Upper lobe of left lung (tissue), 4 donors: ENCODE results near the gene SEPTIN14.
"Not testable (repeated sequence)": the region's sequence is repeated elsewhere in the genome, so short reads cannot be mapped to it uniquely, and the experiment has no call there.

Experiments used
- POLR2A ChIP-seq, 4 donors: fragments of 450-650 bp; IDR thresholded peaks; one replicate each; pipeline ENCODE4 v1.5.1; 2016 to 2017; ENCODE audit warnings: antibody characterized with exemption in 4 of 4, mild to moderate bottlenecking in 2 of 4
- TF ChIP-seq, protein P1 (sequence below), 6 experiments: fragments of 450-650 bp in 4 of 6; fragments of 200-600 bp in 2 of 6; sonication (generic) in 2 of 6; IDR thresholded peaks; one replicate each; pipeline ENCODE4 v1.5.1; 2016 to 2019; ENCODE audit warnings: antibody characterized with exemption in 6 of 6

DNA sequence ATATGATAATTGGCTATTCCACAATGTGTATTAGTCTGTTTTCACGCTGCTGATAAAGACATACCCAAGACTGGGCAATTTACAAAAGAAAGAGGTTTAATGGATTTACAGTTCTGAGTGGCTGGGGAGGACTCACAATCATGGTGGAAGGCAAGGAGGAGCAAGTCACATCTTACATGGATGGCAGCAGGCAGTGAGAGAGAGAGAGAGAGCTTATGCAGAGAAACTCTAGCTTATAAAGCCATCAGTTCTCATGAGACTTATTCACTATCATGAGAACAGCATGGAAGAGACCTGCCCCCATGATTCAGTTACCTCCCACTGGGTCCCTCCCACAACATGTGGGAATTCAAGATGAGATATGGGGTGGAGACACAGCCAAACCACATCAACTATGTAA, 38.5 kb upstream of the SEPTIN14 start:
- not testable (repeated sequence) for TF ChIP-seq POLR2A (IDR thresholded peaks at IDR 0.05)
- TF ChIP-seq, protein P1, sequence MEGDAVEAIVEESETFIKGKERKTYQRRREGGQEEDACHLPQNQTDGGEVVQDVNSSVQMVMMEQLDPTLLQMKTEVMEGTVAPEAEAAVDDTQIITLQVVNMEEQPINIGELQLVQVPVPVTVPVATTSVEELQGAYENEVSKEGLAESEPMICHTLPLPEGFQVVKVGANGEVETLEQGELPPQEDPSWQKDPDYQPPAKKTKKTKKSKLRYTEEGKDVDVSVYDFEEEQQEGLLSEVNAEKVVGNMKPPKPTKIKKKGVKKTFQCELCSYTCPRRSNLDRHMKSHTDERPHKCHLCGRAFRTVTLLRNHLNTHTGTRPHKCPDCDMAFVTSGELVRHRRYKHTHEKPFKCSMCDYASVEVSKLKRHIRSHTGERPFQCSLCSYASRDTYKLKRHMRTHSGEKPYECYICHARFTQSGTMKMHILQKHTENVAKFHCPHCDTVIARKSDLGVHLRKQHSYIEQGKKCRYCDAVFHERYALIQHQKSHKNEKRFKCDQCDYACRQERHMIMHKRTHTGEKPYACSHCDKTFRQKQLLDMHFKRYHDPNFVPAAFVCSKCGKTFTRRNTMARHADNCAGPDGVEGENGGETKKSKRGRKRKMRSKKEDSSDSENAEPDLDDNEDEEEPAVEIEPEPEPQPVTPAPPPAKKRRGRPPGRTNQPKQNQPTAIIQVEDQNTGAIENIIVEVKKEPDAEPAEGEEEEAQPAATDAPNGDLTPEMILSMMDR (IDR thresholded peaks at IDR 0.05), result not testable (repeated sequence)
